Measurements from ENCODE around the gene TPM3.
"Not testable (repeated sequence)": the region's sequence is repeated elsewhere in the genome, so short reads cannot be mapped to it uniquely, and the experiment has no call there.

Gene TPM3

GRCh38 chr1:154167461-154167860 lies 24.4 kb downstream of the TPM3 start:
- DNase-seq (ENCODE audit: low read depth, low spot score) = no peak

DNA sequence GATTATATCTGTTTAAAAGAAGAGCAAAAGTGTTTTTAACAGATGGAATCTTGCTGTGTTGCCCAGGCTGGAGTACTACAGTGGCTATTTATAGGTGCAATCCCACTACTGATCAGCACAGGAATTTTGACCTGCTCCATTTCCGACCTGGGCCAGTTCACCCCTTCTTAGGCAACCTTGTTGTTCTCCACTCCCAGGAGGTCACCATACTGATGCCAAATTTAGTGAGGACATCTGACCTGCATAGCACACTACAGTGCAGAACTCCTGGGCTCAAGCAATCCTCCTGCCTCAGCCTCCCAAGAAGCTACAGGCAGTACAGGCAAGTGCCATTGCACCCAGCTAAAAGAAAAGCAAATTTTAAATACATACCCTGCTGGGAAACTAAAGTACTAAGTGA lies 25.7 kb downstream of the TPM3 start:
- no peak for DNase-seq (ENCODE audit: low read depth, low spot score)

- no peak for DNase-seq (ENCODE audit: low read depth, low spot score)
Measured at GRCh38 chr1:154159554-154159953, 32.3 kb downstream of the TPM3 start.

DNA sequence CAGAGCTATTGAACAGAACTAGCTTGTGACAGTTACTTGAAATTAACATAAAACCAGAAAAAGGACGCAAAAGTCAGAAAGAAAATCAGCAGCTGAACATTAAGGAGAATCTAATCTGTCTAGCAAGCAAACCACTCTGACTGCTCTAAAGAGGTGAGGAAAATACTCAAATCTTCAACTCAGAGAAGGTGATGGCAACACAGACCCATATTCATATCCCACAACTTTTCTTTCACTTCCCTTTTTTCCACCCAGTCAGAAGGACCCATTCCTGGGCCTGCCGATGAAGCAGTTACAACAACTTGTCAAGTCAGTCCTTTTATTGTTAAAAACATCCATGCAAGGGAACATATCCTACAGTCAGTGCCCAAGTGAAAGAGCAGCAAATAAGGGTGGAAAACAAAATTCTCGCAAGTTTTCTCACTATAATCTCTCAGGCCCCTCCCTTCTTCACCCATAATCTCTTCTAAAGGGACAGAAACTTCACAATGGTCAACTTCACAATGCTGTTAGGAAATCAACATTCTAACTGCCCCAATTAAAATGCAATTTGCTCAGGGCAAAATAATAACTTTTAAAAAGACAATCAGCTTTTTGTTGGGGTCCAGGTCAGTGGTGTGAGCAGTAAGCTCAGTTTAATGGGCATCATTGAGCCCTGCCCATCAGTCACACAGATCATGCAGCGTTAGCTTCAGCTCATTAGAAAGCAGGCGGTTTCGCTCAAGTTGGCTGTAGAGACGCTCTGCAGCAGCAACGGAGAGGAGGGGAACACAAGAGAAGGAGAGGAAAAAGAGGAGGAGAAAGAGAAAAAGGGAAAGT lies 33.4 kb downstream of the TPM3 start:
- no peak for DNase-seq (ENCODE audit: low read depth, low spot score)

DNA sequence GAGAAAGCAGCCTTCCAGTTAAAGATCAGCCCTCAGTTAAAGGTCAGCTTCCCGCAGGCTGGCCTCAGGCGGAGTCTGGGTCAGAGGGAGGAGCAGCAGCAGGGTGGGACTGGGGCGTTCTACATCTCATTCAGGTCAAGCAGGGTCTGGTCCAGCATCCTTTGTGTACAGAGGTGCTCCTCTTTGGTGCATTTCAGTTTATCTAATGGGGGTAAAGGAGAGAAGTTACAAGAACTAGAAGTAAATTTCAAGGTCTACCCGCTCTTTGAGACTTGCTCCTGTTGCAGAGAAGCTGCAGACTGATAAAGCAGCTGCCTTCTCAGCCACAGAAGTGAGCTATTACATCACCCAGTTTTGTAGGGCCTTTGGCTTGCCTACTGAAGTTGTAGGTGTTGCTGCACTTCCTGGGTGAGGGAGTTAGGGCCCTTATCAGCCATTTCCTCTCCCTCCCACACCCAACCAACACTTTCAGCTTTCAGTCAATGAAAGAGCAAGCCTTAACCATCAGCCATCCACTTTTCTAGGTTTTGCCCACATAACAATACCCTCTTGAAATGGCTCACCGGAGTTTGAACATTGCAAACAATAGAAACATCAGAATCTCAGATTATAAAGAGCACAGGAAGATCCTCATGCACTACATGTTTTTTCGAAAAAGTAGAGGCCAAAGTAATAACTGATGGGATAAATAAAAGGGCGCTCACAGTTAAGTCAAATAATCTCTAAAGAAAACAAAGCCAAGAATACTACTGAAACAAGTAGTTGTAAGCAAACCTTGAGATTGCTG lies 34.2 kb downstream of the TPM3 start:
- DNase-seq (ENCODE audit: low read depth, low spot score) = no peak

GRCh38 chr1:154155251-154155650 lies 36.6 kb downstream of the TPM3 start:
- DNase-seq (ENCODE audit: low read depth, low spot score) = peak; percentile 18

- DNase-seq (ENCODE audit: low read depth, low spot score) = no peak
Measured at GRCh38 chr1:154154534-154155191, 37.2 kb downstream of the TPM3 start, which contains the start of gene NUP210L. Gene NUP210L (minus strand): TSS chr1:154155073.

DNA sequence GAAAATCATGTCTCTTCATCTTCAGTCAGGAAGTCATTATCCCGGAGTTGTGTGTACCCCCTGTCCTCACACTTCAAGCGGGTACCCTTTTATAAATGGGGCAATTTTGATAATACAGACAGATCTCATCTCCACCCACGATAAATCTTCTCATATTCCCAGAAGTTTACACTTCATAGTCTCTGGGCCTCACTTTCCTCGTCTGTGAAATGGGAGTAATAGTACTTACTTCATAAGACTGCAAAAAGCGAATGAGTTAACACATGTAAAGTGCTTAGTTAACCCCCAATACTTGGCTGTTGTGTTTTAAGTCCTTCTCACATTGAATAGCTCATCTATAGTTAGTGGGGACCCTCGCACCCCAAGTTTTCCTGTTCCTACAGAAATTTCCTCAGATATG lies 37.8 kb downstream of the TPM3 start:
- DNase-seq (ENCODE audit: low read depth, low spot score) = no peak

DNA sequence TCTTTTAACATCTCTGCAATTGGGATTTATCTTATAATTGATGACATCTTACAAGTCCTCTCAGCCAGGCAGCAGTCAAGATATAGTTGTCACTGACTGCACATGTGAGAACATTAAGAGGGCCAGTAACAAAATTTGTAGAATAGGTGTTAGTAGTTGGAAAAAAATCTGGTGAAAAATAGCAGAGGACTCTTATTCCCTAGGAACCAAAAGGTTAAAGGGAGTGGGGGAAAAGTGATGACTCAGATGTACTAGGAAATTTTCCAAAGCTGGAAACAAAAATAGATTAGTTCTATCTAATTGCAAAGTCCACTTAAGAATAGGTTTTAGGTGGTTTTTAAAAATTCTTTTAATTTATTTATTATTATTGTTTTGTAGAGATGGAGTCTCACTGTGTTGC lies 40.6 kb downstream of the TPM3 start:
- no peak for DNase-seq (ENCODE audit: low read depth, low spot score)

DNA sequence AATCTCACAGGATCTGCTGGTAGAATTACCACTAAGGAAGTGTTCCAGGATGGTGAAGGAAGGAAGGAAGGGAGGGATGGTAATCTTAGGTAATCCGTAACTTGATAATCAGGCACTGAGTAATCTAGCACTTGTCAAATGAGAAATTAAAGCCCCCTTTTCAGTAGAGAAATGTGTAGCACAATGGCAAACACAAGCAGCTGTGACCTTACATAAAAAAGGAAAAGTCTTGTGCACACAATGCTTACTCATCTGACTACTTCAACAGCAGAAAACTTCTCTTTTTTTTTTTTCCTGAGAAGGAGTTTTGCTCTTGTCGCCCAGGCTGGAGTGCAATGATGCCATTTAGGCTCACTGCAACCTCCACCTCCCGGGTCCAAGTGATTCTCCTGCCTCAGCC lies 43.1 kb downstream of the TPM3 start:
- DNase-seq (ENCODE audit: low read depth, low spot score) = no peak

GRCh38 chr1:154147505-154147904 lies 44.4 kb downstream of the TPM3 start:
- not testable (repeated sequence) for DNase-seq (ENCODE audit: low read depth, low spot score)

DNA sequence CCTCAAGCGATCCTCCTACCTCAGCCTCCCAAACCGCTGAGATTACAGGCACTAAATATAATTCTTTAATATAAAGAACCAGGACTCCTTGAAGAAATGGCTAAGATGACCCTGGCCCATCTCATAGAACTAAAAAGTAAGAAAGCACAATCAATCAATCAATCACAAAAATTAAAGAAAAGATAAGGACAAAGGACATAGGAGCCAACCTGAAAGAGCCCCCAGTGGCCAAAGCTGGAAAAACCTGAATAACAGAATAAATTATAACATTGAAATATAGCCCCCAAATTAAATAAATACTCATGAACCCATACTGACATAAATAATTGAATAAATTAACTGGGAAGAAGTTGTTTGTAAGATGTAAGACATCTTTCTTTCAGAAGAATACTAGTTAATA lies 45.9 kb downstream of the TPM3 start:
- DNase-seq (ENCODE audit: low read depth, low spot score) = no peak

DNA sequence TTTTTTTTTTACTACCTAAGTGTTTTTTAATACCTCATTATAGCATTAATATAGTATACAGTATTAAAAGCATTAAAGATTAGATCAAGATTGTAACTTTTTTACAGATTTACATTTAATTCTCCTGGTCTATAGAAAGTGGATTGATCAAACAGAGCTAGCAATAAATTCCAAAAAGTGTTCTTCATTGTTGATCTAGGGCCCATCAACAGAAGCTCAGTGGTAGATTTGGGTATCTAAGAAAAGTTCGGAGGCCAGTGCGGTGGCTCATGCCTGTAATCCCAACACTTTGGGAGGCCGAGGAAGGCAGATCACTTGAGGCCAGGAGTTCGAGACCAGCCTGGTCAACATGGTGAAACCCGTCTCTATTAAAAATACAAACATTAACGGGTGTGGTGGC lies 49.5 kb downstream of the TPM3 start:
- no peak for DNase-seq (ENCODE audit: low read depth, low spot score)

DNA sequence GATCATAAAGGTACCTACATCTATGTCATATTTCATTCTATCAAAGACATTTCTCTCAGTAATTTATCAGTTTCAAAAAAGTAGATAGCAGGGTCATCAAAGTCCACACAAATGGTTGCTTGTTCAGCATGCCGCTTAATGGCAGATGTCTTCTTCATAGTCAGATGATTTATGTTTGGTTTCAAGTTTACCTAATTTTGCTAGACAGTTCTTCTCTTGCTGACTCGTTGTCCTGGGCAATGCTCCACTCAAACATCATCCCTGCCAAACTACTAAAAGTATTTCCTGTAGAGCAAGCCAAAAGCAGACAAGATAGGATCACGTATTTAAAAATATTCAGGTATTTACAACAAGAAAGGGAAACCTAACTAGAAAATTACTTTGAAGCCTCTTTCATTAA lies 50.7 kb downstream of the TPM3 start:
- no peak for DNase-seq (ENCODE audit: low read depth, low spot score)

DNA sequence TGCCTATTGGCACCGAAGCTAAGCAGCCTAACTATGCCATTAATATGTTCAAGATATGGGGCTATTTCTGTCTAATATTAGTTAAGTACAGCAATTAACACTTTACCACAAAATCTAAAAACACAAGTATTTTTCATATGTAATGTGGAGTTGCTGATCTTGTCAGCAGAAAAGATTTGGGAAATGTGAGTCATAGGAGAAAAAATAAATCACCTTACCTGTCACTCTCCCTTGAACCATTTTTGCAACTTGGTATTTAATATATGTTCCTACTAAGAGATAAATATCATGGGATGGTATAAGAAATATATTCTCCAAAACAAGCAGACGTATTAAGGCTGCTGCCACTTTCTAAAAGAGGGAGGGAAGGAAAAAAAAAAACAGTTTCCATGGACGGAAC lies 54.0 kb downstream of the TPM3 start:
- no peak for DNase-seq (ENCODE audit: low read depth, low spot score)

DNA sequence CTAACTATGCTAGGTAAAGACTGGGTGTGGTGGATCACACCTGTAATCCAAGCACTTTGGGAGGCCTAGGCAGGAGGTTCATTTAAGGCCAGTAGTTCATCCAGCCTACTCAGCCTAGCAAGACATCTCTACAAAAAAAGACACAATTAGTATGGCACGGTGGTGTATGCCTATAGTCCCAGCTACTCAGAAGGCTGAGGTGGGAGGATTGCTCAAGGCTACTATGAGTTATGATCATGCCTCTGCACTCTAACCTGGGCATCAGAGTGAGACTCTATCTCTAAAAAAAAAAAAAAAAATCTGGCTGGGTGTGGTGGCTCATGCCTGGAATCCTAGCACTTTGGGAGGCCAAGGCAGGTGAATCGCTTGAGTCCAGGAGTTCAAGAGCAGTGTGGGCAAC lies 58.6 kb downstream of the TPM3 start:
- DNase-seq (ENCODE audit: low read depth, low spot score) = no peak

GRCh38 chr1:154129391-154129970 lies 62.4 kb downstream of the TPM3 start:
- no peak for DNase-seq (ENCODE audit: low read depth, low spot score)

DNA sequence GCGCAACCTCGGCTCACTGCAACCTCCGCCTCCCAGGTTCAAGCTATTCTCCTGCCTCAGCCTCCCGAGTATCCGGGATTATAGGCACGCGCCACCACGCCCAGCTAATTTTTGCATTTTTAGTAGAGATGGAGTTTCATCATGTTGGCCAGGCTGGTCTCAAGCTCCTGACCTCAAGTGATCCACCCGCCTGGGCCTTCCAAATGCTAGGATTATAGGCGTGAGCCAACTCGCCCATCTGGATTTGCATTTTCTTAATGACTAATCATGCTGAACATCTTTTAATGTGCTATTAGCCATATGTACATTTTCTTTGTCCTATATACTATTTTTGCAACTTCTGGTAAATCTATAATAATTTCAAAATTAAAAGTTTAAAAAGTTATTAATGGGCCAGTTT lies 68.7 kb downstream of the TPM3 start:
- not testable (repeated sequence) for DNase-seq (ENCODE audit: low read depth, low spot score)

DNA sequence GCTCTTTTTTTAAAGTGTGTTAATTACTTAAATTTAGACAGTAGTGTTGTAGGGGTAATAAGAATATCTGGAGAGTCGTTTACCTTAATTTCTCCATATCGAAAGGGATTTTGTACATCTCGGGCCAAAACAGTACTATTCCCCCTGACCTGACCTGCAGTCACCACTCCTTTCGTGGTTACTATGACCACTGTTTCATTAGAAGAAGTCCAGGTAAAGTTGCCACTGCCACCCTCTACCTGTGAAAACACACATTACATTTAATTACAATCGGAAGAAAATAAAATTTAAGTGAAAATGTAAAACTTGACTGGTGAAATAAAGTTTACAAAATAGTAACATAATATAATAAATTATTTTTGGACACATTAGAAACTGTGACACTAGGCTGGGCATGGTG lies 74.3 kb downstream of the TPM3 start:
- no peak for DNase-seq (ENCODE audit: low read depth, low spot score)

- DNase-seq (ENCODE audit: low read depth, low spot score) = no peak
Measured at GRCh38 chr1:154115180-154115579, 76.7 kb downstream of the TPM3 start.
